HCT116 (cell line): ENCODE measurements around the gene CRIP3. TPM values are rescaled to one million over a fixed set of nuclear protein-coding genes. Genes with fewer than 3 reads are reported as not detected.

Experiments
- ATAC-seq: fragments of 200-7000 bp; cut with Tn5 transposase; 2 replicates; pipeline ENCODE4 v1.9.1; 2020; ENCODE audit warnings: mild to moderate bottlenecking, moderate library complexity
- BruUV-seq: library from RNA; stranded (reverse); fragments of 400-500 nt; replicated peaks from 2 replicates; lab custom pipeline; 2021; lab: Mats Ljungman, UMichigan
- CTCF ChIA-PET: fragments of 300-600 bp; sonication (Branson Sonifier 250); formaldehyde crosslinking; loops from one replicate; lab custom pipeline; 2021; ENCODE audit warnings: antibody characterized with exemption; lab: Charles Lee
- POLR2A ChIA-PET: fragments of 300-600, 350-600 bp; sonication (Branson Sonifier 250); formaldehyde crosslinking; loops from one replicate; lab custom pipeline; 2021; ENCODE audit warnings: antibody characterized with exemption; lab: Charles Lee
- RAD21 ChIA-PET, 2 experiments: fragments of 300-600 bp; sonication (Branson Sonifier 250); formaldehyde crosslinking; loops; one replicate each; lab custom pipeline; 2023; ENCODE audit warnings: low total read pairs in 2 of 2; ENCODE audit not compliant: uncharacterized antibody in 2 of 2, unreplicated experiment in 2 of 2, low non-redundant PET in 1 of 2; lab: Charles Lee
- DNase-seq: peaks from one replicate; pipeline ENCODE4 v3.0.0-alpha.2; 2010; ENCODE audit warnings: low read depth, low spot score
- H2AFZ ChIP-seq: fragments of 200-600 bp; shearing (Covaris generic), sonication (generic); 2 replicates; pipeline ENCODE4 v1.6.1; 2017; ENCODE audit warnings: low read depth, mixed run types, mixed read lengths, antibody characterized with exemption, low read length; ENCODE audit not compliant: poor library complexity, severe bottlenecking
- H3K27ac ChIP-seq: 2 replicates; pipeline ENCODE4 v1.5.1; 2012; ENCODE audit warnings: low read depth, low read length
- H3K27me3 ChIP-seq: fragments of 200-600 bp; sonication (generic); 2 replicates; pipeline ENCODE4 v1.6.1; 2016; ENCODE audit warnings: mixed run types, low read length, mixed read lengths; ENCODE audit not compliant: insufficient read depth
- H3K36me3 ChIP-seq, 2 experiments: fragments of 200-500 bp in 1 of 2; fragments of 200-600 bp in 1 of 2; sonication (Bioruptor generic) in 1 of 2; sonication (generic) in 1 of 2; 2 replicates each; pipeline versions ENCODE4 v1.5.1 to v1.6.1; 2014 to 2016; ENCODE audit warnings: low read length in 2 of 2, inconsistent platforms in 1 of 2, mixed read lengths in 1 of 2, mixed run types in 1 of 2; ENCODE audit not compliant: insufficient read depth in 2 of 2, control insufficient read depth in 1 of 2
- H3K4me1 ChIP-seq, 2 experiments: fragments of 200-600 bp in 1 of 2; sonication (generic) in 1 of 2; 2 replicates each; pipeline versions ENCODE4 v1.5.1 to v1.6.1; 2012 to 2017; ENCODE audit warnings: low read length in 2 of 2, inconsistent platforms in 1 of 2, mild to moderate bottlenecking in 1 of 2, mixed read lengths in 1 of 2, mixed run types in 1 of 2, moderate library complexity in 1 of 2; ENCODE audit not compliant: insufficient read depth in 2 of 2, control insufficient read depth in 1 of 2
- H3K4me2 ChIP-seq: fragments of 200-600 bp; sonication (generic); 2 replicates; pipeline ENCODE4 v1.6.1; 2017; ENCODE audit warnings: mixed run types, low read length, mixed read lengths
- H3K4me3 ChIP-seq, 2 experiments: fragments of 200-600 bp in 1 of 2; sonication (generic) in 1 of 2; replicated peaks in 1 of 2; 2 replicates each; pipeline ENCODE4 v1.5.1; 2011 to 2016; ENCODE audit warnings: low read length in 2 of 2, control low read depth in 1 of 2, low read depth in 1 of 2, mild to moderate bottlenecking in 1 of 2, mixed read lengths in 1 of 2, mixed run types in 1 of 2
- H3K79me2 ChIP-seq: fragments of 200-600 bp; sonication (generic); 2 replicates; pipeline ENCODE4 v1.6.1; 2017; ENCODE audit warnings: mild to moderate bottlenecking, mixed run types, low read length, moderate library complexity, mixed read lengths; ENCODE audit not compliant: insufficient read depth
- H3K9ac ChIP-seq: fragments of 200-600 bp; sonication (generic); 2 replicates; pipeline ENCODE4 v1.6.1; 2016; ENCODE audit warnings: low read length, mixed read lengths
- H3K9me2 ChIP-seq: fragments of 200-600 bp; sonication (generic), shearing (Covaris generic); 2 replicates; pipeline ENCODE4 v1.6.1; 2017; ENCODE audit warnings: mixed run types, mild to moderate bottlenecking, moderate library complexity; ENCODE audit not compliant: insufficient read depth
- H3K9me3 ChIP-seq, 2 experiments: fragments of 200-500 bp in 1 of 2; fragments of 200-600 bp in 1 of 2; sonication (Bioruptor generic) in 1 of 2; sonication (generic) in 1 of 2; 2 replicates each; pipeline ENCODE4 v1.6.1; 2014 to 2017; ENCODE audit warnings: low read length in 2 of 2, mixed read lengths in 2 of 2, inconsistent platforms in 1 of 2, low read depth in 1 of 2, mild to moderate bottlenecking in 1 of 2, mixed run types in 1 of 2, moderate library complexity in 1 of 2; ENCODE audit not compliant: control insufficient read depth in 1 of 2, insufficient read depth in 1 of 2
- H4K20me1 ChIP-seq: fragments of 200-600 bp; sonication (generic), shearing (Covaris generic); 2 replicates; pipeline ENCODE4 v1.6.1; 2017; ENCODE audit warnings: mixed run types, mild to moderate bottlenecking, moderate library complexity; ENCODE audit not compliant: insufficient read depth
- ATF3 ChIP-seq: IDR thresholded peaks from 2 replicates; pipeline ENCODE4 v1.6.1; 2012
- CEBPB ChIP-seq: IDR thresholded peaks from 2 replicates; pipeline ENCODE4 v1.6.1; 2012; ENCODE audit warnings: low read depth
- CTCF ChIP-seq, 3 experiments: fragments of 200-600 bp in 1 of 3; sonication (generic) in 1 of 3; IDR thresholded peaks in 2 of 3; conservative IDR thresholded peaks in 1 of 3; 2 replicates each; pipeline ENCODE4 v1.5.1; 2012 to 2017; ENCODE audit warnings: low read depth in 2 of 3, low read length in 2 of 3, antibody characterized with exemption in 1 of 3, borderline replicate concordance in 1 of 3, control low read depth in 1 of 3, mild to moderate bottlenecking in 1 of 3, mixed read lengths in 1 of 3, mixed run types in 1 of 3, moderate library complexity in 1 of 3; ENCODE audit not compliant: insufficient read depth in 1 of 3
- EGR1 ChIP-seq: IDR thresholded peaks from 2 replicates; pipeline ENCODE4 v1.6.1; 2012; ENCODE audit warnings: low read depth
- ELF1 ChIP-seq: IDR thresholded peaks from 2 replicates; pipeline ENCODE4 v1.6.1; 2012; ENCODE audit warnings: low read depth, borderline replicate concordance
- EZH2 ChIP-seq: fragments of 200-600 bp; sonication (generic); IDR thresholded peaks from 2 replicates; pipeline ENCODE4 v1.6.1; 2017; ENCODE audit warnings: antibody characterized with exemption, mixed run types
- EZH2phosphoT487 ChIP-seq: fragments of 200-600 bp; IDR thresholded peaks from 2 replicates; pipeline ENCODE4 v1.6.1; 2018; ENCODE audit warnings: antibody characterized with exemption, borderline replicate concordance
- FOSL1 ChIP-seq: IDR thresholded peaks from 2 replicates; pipeline ENCODE4 v1.6.1; 2012; ENCODE audit warnings: low read depth
- JUND ChIP-seq: IDR thresholded peaks from 2 replicates; pipeline ENCODE4 v1.6.1; 2012
- MAX ChIP-seq: IDR thresholded peaks from 2 replicates; pipeline ENCODE4 v1.6.1; 2012
- POLR2A ChIP-seq: IDR thresholded peaks from 2 replicates; pipeline ENCODE4 v1.7.0; 2011; ENCODE audit warnings: borderline replicate concordance; ENCODE audit not compliant: insufficient read depth, insufficient read length; ENCODE audit errors: extremely low read depth
- POLR2AphosphoS5 ChIP-seq: IDR thresholded peaks from 2 replicates; pipeline ENCODE4 v1.6.1; 2011; ENCODE audit warnings: mild to moderate bottlenecking, low read depth, low read length, moderate library complexity
- SIN3A ChIP-seq: IDR thresholded peaks from 2 replicates; pipeline ENCODE4 v1.6.1; 2012; ENCODE audit warnings: low read depth
- SP1 ChIP-seq: IDR thresholded peaks from 2 replicates; pipeline ENCODE4 v1.6.1; 2012; ENCODE audit warnings: low read depth
- SRF ChIP-seq: IDR thresholded peaks from 2 replicates; pipeline ENCODE4 v1.6.1; 2012; ENCODE audit warnings: low read depth
- TCF7L2 ChIP-seq: IDR thresholded peaks from 2 replicates; pipeline ENCODE4 v1.7.0; 2011; ENCODE audit warnings: borderline replicate concordance, inconsistent platforms; ENCODE audit not compliant: insufficient read depth, insufficient read length; ENCODE audit errors: extremely low read depth
- YY1 ChIP-seq: IDR thresholded peaks from 2 replicates; pipeline ENCODE4 v1.6.1; 2011; ENCODE audit warnings: low read length, low read depth, moderate library complexity, mild to moderate bottlenecking; ENCODE audit not compliant: insufficient replicate concordance; ENCODE audit errors: extremely low read depth
- ZNF274 ChIP-seq: fragments of 200-500 bp; sonication (Bioruptor generic); IDR thresholded peaks from 2 replicates; pipeline ENCODE4 v1.6.1; 2014; ENCODE audit warnings: mild to moderate bottlenecking, low read depth, low read length, inconsistent platforms
- intact Hi-C: fragments of 100-400 bp; cut with micrococcal nuclease; formaldehyde crosslinking; loops from 2 replicates; pipeline ENCODE4 v1.10.0; 2022
- total RNA-seq: library from RNA; stranded (reverse); gene quantifications from one replicate; pipeline ENCODE4 v1.2.1, GENCODE V29; 2021; ENCODE audit not compliant: unreplicated experiment

CRIP3 gene
- total RNA-seq, 1 experiment from 2014 or later, result not detected

GRCh38 chr6:43308990-43309477, 408 bp upstream of the CRIP3 start:
- Histone ChIP-seq H3K9ac (no peak overlapping the region), H4K20me1 (no peaks in the 10 kb centered on the region), H3K4me3 (no peak overlapping the region), H3K9me3 (no peaks in the 10 kb centered on the region), H3K36me3 (no peaks in the 10 kb centered on the region), H3K4me2 (no peak overlapping the region), H3K79me2 (no peaks in the 10 kb centered on the region), H3K9me2 (no peaks in the 10 kb centered on the region), H2AFZ (no peak overlapping the region), H3K27me3 (no peaks in the 10 kb centered on the region), H3K4me1 (peaks cover 2 to 8% of the 10 kb centered on the region in 2 experiments; a peak in 3 of 4 replicates), H3K27ac (no peak overlapping the region)
- TF ChIP-seq JUND (no peak), SRF (no peak), SIN3A (no peak), ELF1 (no peak), CEBPB (no peak)
- no peak for ATAC-seq
- ChIA-PET POLR2A (no interaction called here), CTCF (no interaction called here), RAD21 (no interaction called here)
- intact Hi-C loops, result no loop called here
- DNase-seq, result no peak
- BruUV-seq, result no TSS peak

- RAD21 ChIA-PET, result no interaction called here
- Histone ChIP-seq H3K36me3 (no peaks in the 10 kb centered on the region), H3K9ac (no peak overlapping the region), H3K79me2 (no peaks in the 10 kb centered on the region), H3K9me3 (no peaks in the 10 kb centered on the region), H3K4me1 (peaks cover 2 to 8% of the 10 kb centered on the region in 2 experiments; a peak in 3 of 4 replicates), H3K27me3 (no peaks in the 10 kb centered on the region), H4K20me1 (no peaks in the 10 kb centered on the region), H3K4me3 (no peak overlapping the region), H3K4me2 (no peak overlapping the region), H3K27ac (no peak overlapping the region), H2AFZ (no peak overlapping the region), H3K9me2 (no peaks in the 10 kb centered on the region)
- no peak for DNase-seq
- intact Hi-C loops, result no loop called here
- CTCF ChIA-PET, result no interaction called here
- BruUV-seq, result no TSS peak
- ATAC-seq, result no peak
- POLR2A ChIA-PET, result no interaction called here
- TF ChIP-seq CTCF (IDR thresholded peaks at IDR 0.05 in 2 of 3, conservative IDR thresholded peaks at IDR 0.05 in 1 of 3; ENCODE audit: borderline replicate concordance in 1 of 3, insufficient read depth in 1 of 3, low read depth in 2 of 3, low read length in 2 of 3), result no peak
- no peak for TF ChIP-seq YY1
- no peak for TF ChIP-seq CEBPB
- no peak for TF ChIP-seq TCF7L2
- TF ChIP-seq SP1, result no peak
- no peak for TF ChIP-seq EZH2phosphoT487
- no peak for TF ChIP-seq POLR2AphosphoS5
- TF ChIP-seq MAX, result no peak
- no peak for TF ChIP-seq EGR1
- no peak for TF ChIP-seq ATF3
- no peak for TF ChIP-seq ZNF274
- TF ChIP-seq FOSL1, result no peak
- no peak for TF ChIP-seq POLR2A
- TF ChIP-seq SRF, result no peak
- TF ChIP-seq EZH2, result no peak
These were observed 1.1 kb downstream of the CRIP3 start for GRCh38 chr6:43307451-43308100.
